ENCODE measurements around the gene VAC14. TPM values are rescaled to one million over a fixed set of nuclear protein-coding genes. Genes with fewer than 3 reads are reported as not detected.
"Not testable (repeated sequence)": the region's sequence is repeated elsewhere in the genome, so short reads cannot be mapped to it uniquely, and the experiment has no call there.

VAC14 gene
- total and polyA plus RNA-seq, 4 donors, result 22.3 to 47.0 (median 39.5) TPM

GRCh38 chr16:70747703-70748631 is 53.0 kb downstream of the VAC14 start:
- Histone ChIP-seq H3K27ac (ENCODE audit: low read depth, low read length) (peak overlapping the region; percentile 13), H3K4me1 (ENCODE audit: control insufficient read depth, insufficient read depth, low read length) (peaks cover 76% of the 10 kb centered on the region), H3K4me3 (ENCODE audit: low read depth, low read length) (no peak overlapping the region), H3K27me3 (ENCODE audit: control insufficient read depth, insufficient read depth, low read length) (no peaks in the 10 kb centered on the region), H3K9me3 (ENCODE audit: control insufficient read depth, insufficient read depth, low read length) (no peaks in the 10 kb centered on the region), H3K36me3 (ENCODE audit: control insufficient read depth, insufficient read depth, low read length) (peaks cover 40% of the 10 kb centered on the region)
- 94% methylated on average over 13 of the region's 15 CpGs for WGBS (ENCODE audit: insufficient coverage)
- DNase-seq (ENCODE audit: low read depth in 4 of 6, low spot score in 6 of 6), result no peak

DNA sequence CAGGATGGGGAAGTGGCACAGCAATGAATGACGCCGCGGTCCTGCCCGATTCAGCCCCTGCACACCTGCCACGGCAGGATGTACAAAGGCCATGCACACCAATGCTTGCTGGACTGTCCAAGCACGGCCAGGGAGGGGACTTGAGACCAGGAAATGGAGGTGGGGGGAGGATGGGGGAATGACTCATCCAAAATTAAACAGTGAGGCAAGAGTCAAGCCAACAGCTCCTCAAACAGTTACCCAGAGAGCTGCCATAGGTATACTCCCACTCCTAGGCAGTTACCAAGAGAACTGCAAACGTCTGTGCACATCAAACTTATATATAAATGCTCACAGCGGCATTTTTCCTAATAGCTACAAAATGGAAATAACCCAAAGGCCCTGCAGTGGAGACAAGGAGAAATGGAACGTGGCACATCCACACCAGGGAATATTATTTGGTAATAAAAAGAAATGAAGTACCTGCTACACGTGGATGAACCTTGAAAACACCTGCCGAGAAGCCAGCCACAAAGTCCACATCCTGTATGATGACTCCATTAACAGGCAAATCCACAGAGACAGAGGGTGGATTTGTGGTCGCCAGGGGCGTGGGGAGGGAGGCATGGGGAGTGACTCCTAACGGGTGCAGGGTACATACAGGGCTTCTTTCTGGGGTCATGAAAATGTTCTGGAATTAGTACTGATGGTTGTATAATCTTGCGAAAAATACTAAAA is 54.1 kb downstream of the VAC14 start:
- Histone ChIP-seq H3K4me1 (ENCODE audit: control insufficient read depth, insufficient read depth, low read length) (peaks cover 66% of the 10 kb centered on the region), H3K36me3 (ENCODE audit: control insufficient read depth, insufficient read depth, low read length) (peaks cover 42% of the 10 kb centered on the region), H3K9me3 (ENCODE audit: control insufficient read depth, insufficient read depth, low read length) (no peaks in the 10 kb centered on the region), H3K27ac (ENCODE audit: low read depth, low read length) (no peak overlapping the region), H3K27me3 (ENCODE audit: control insufficient read depth, insufficient read depth, low read length) (no peaks in the 10 kb centered on the region), H3K4me3 (ENCODE audit: low read depth, low read length) (no peak overlapping the region)
- WGBS (ENCODE audit: insufficient coverage), result 87% methylated on average over 7 of the region's 15 CpGs
- peak in 1 of 6 donors; percentile 55 for DNase-seq (ENCODE audit: low read depth in 4 of 6, low spot score in 6 of 6)

DNA sequence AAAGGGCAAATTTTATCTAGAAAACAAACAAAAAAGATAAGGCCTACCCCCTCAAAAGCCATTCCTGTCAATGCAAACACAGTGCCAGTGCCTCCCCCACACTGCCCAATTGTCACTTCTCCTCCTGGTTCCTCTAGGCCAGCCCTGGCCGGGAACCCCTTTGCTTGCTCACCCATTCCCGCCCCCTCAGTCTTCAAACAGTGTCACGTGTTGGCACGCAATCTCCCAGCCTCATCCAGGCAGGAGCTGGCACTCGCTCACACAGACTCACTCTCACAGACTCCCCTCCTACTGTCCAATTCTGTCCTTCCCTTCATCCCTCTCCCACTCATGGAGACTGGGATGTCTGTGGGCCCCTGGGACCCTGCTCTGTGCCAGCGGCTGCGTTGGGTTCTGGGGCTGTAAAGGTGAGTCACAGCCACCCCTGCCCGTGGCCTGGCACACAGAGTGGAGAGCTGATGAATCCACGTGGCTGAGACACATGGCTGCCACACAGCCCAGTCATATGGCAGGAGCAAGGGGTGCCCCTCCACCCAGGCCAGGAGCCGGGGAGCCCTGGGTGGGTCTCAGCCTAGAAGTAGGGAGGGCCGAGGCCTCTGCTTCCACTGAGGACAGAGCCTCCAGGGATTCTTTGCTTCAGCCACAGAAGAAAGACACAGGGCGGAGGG is 54.8 kb downstream of the VAC14 start:
- H3K27ac ChIP-seq (ENCODE audit: low read depth, low read length), result no peak overlapping the region
- no peaks in the 10 kb centered on the region for H3K27me3 ChIP-seq (ENCODE audit: control insufficient read depth, insufficient read depth, low read length)
- peaks cover 62% of the 10 kb centered on the region for H3K4me1 ChIP-seq (ENCODE audit: control insufficient read depth, insufficient read depth, low read length)
- DNase-seq (ENCODE audit: low read depth in 4 of 6, low spot score in 6 of 6), result peak in 2 of 6 donors; percentile 37 to 80
- peaks cover 48% of the 10 kb centered on the region for H3K36me3 ChIP-seq (ENCODE audit: control insufficient read depth, insufficient read depth, low read length)
- H3K4me3 ChIP-seq (ENCODE audit: low read depth, low read length), result no peak overlapping the region
- WGBS (ENCODE audit: insufficient coverage), result 47% methylated on average over 12 of the region's 12 CpGs
- H3K9me3 ChIP-seq (ENCODE audit: control insufficient read depth, insufficient read depth, low read length), result no peaks in the 10 kb centered on the region

DNA sequence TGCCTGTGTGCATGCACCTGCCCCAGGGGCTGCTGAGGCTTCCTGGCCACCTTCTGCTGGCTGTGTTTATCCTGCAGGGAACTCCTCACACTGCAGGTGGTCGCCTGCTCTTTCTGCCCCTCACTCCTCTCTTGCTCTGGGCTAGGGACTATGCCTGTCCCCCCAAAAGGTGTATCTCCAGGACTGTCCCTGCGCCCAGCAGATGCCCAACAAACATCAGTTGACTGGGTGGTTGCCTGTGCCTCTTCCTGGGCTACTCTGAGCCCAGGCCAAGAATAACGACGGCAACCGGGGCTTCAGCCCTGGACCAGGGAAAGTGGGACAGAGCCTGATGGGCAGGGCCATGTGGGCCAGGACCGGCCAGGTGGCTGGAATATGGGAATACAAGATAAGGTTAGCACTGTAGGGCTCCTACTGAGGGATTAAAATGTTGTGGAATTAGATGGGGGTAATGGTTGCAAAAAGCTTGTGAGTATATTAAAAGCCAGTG is 55.4 kb downstream of the VAC14 start:
- WGBS (ENCODE audit: insufficient coverage), result 90% methylated on average over 6 of the region's 6 CpGs
- no peaks in the 10 kb centered on the region for H3K9me3 ChIP-seq (ENCODE audit: control insufficient read depth, insufficient read depth, low read length)
- no peaks in the 10 kb centered on the region for H3K27me3 ChIP-seq (ENCODE audit: control insufficient read depth, insufficient read depth, low read length)
- DNase-seq (ENCODE audit: low read depth in 4 of 6, low spot score in 6 of 6), result no peak
- peaks cover 54% of the 10 kb centered on the region for H3K36me3 ChIP-seq (ENCODE audit: control insufficient read depth, insufficient read depth, low read length)
- no peak overlapping the region for H3K27ac ChIP-seq (ENCODE audit: low read depth, low read length)
- no peak overlapping the region for H3K4me3 ChIP-seq (ENCODE audit: low read depth, low read length)
- peaks cover 62% of the 10 kb centered on the region for H3K4me1 ChIP-seq (ENCODE audit: control insufficient read depth, insufficient read depth, low read length)

GRCh38 chr16:70744366-70744765 is 56.6 kb downstream of the VAC14 start:
- peaks cover 54% of the 10 kb centered on the region for H3K4me1 ChIP-seq (ENCODE audit: control insufficient read depth, insufficient read depth, low read length)
- WGBS (ENCODE audit: insufficient coverage), result 94% methylated on average over 9 of the region's 9 CpGs
- no peaks in the 10 kb centered on the region for H3K9me3 ChIP-seq (ENCODE audit: control insufficient read depth, insufficient read depth, low read length)
- no peak overlapping the region for H3K27ac ChIP-seq (ENCODE audit: low read depth, low read length)
- H3K36me3 ChIP-seq (ENCODE audit: control insufficient read depth, insufficient read depth, low read length), result peaks cover 63% of the 10 kb centered on the region
- no peak for DNase-seq (ENCODE audit: low read depth in 4 of 6, low spot score in 6 of 6)
- H3K4me3 ChIP-seq (ENCODE audit: low read depth, low read length), result no peak overlapping the region
- H3K27me3 ChIP-seq (ENCODE audit: control insufficient read depth, insufficient read depth, low read length), result no peaks in the 10 kb centered on the region

DNA sequence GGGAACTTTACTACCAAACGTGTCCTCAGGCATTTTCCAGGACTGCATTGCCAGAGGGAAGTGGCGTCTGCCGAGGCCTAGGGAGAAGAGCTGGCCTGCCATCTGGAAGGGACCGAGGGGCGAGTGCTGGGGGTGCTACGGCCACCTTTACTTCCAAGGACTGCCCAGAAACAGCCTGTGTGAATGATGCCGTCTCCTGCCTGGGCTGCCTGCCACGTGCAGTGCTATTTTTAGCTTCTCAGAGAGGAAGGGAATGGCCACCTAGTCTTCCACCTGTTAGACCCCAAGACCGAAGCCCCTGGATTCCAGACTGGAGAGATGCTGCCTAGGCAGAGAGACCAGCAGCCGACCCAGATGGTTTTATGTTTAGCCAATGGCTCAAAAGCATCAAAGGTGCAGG is 57.2 kb downstream of the VAC14 start:
- H3K27ac ChIP-seq (ENCODE audit: low read depth, low read length), result no peak overlapping the region
- H3K4me1 ChIP-seq (ENCODE audit: control insufficient read depth, insufficient read depth, low read length), result peaks cover 53% of the 10 kb centered on the region

GRCh38 chr16:70742967-70743366 is 58.0 kb downstream of the VAC14 start:
- peaks cover 73% of the 10 kb centered on the region for H3K36me3 ChIP-seq (ENCODE audit: control insufficient read depth, insufficient read depth, low read length)
- H3K4me1 ChIP-seq (ENCODE audit: control insufficient read depth, insufficient read depth, low read length), result peaks cover 53% of the 10 kb centered on the region
- not testable (repeated sequence) for DNase-seq (ENCODE audit: low read depth in 4 of 6, low spot score in 6 of 6); H3K9me3 ChIP-seq (ENCODE audit: control insufficient read depth, insufficient read depth, low read length); H3K4me3 ChIP-seq (ENCODE audit: low read depth, low read length); H3K27me3 ChIP-seq (ENCODE audit: control insufficient read depth, insufficient read depth, low read length); H3K27ac ChIP-seq (ENCODE audit: low read depth, low read length)
- 98% methylated on average over 9 of the region's 9 CpGs for WGBS (ENCODE audit: insufficient coverage)

More for the DNA sequence above, 57.2 kb downstream of the VAC14 start:
- H3K4me3 ChIP-seq (ENCODE audit: low read depth, low read length), result no peak overlapping the region
- WGBS (ENCODE audit: insufficient coverage), result 90% methylated on average over 10 of the region's 10 CpGs
- no peaks in the 10 kb centered on the region for H3K27me3 ChIP-seq (ENCODE audit: control insufficient read depth, insufficient read depth, low read length)
- DNase-seq (ENCODE audit: low read depth in 4 of 6, low spot score in 6 of 6), result no peak
- H3K9me3 ChIP-seq (ENCODE audit: control insufficient read depth, insufficient read depth, low read length), result no peaks in the 10 kb centered on the region
- H3K36me3 ChIP-seq (ENCODE audit: control insufficient read depth, insufficient read depth, low read length), result peaks cover 66% of the 10 kb centered on the region

DNA sequence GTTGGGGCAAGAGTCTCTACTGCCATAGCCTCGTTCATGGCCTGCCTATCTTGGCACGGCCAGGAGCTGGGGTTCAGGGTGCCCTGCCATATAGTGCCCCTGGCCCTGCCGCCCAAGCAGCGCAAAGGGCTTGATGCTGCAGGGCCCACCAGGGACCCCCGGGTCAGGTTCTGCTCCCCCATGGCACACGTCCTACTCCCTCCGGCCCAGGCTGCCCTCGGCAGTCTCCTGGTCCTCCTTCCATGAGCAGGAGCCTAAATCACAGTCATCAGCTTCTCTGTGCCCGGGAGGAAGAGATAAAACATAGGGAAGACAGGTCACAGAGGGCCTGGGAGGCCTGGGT is 59.2 kb downstream of the VAC14 start:
- peaks cover 79% of the 10 kb centered on the region for H3K36me3 ChIP-seq (ENCODE audit: control insufficient read depth, insufficient read depth, low read length)
- 90% methylated on average over 7 of the region's 9 CpGs for WGBS (ENCODE audit: insufficient coverage)
- H3K27me3 ChIP-seq (ENCODE audit: control insufficient read depth, insufficient read depth, low read length), result no peaks in the 10 kb centered on the region
- no peak for DNase-seq (ENCODE audit: low read depth in 4 of 6, low spot score in 6 of 6)
- H3K4me1 ChIP-seq (ENCODE audit: control insufficient read depth, insufficient read depth, low read length), result peaks cover 57% of the 10 kb centered on the region
- H3K9me3 ChIP-seq (ENCODE audit: control insufficient read depth, insufficient read depth, low read length), result no peaks in the 10 kb centered on the region
- H3K4me3 ChIP-seq (ENCODE audit: low read depth, low read length), result no peak overlapping the region
- H3K27ac ChIP-seq (ENCODE audit: low read depth, low read length), result no peak overlapping the region

- Histone ChIP-seq H3K4me1 (ENCODE audit: control insufficient read depth, insufficient read depth, low read length) (peaks cover 57% of the 10 kb centered on the region), H3K9me3 (ENCODE audit: control insufficient read depth, insufficient read depth, low read length) (no peaks in the 10 kb centered on the region), H3K27me3 (ENCODE audit: control insufficient read depth, insufficient read depth, low read length) (no peaks in the 10 kb centered on the region), H3K36me3 (ENCODE audit: control insufficient read depth, insufficient read depth, low read length) (peaks cover 74% of the 10 kb centered on the region), H3K4me3 (ENCODE audit: low read depth, low read length) (no peak overlapping the region), H3K27ac (ENCODE audit: low read depth, low read length) (no peak overlapping the region)
- 86% methylated on average over 20 of the region's 20 CpGs for WGBS (ENCODE audit: insufficient coverage)
- peak in 1 of 6 donors; percentile 68 for DNase-seq (ENCODE audit: low read depth in 4 of 6, low spot score in 6 of 6)
These were observed 59.8 kb downstream of the VAC14 start for GRCh38 chr16:70740914-70741782.

Measured in spinal cord (tissue), 10 donors.